HEK293T (cell line): Measurements from ENCODE around the gene PCNX2.

Source experiments
- ARNT ChIP-seq: fragments of 450-650 bp; IDR thresholded peaks from 2 replicates; pipeline ENCODE4 v1.6.1; 2017; ENCODE audit warnings: mild to moderate bottlenecking
- BHLHE40 ChIP-seq: fragments of 450-650 bp; IDR thresholded peaks from 2 replicates; pipeline ENCODE4 v1.6.1; 2016; ENCODE audit warnings: mild to moderate bottlenecking, moderate library complexity, borderline replicate concordance
- CTBP1 ChIP-seq: fragments of 450-650 bp; IDR thresholded peaks from 2 replicates; pipeline ENCODE4 v1.6.1; 2016; ENCODE audit warnings: borderline replicate concordance
- ELF4 ChIP-seq: fragments of 450-650 bp; IDR thresholded peaks from 2 replicates; pipeline ENCODE4 v1.6.1; 2017; ENCODE audit warnings: antibody characterized with exemption
- FOXK2 ChIP-seq: fragments of 450-650 bp; IDR thresholded peaks from 2 replicates; pipeline ENCODE4 v1.6.1; 2016; ENCODE audit warnings: mild to moderate bottlenecking
- FOXM1 ChIP-seq: fragments of 450-650 bp; IDR thresholded peaks from 2 replicates; pipeline ENCODE4 v1.6.1; 2017; ENCODE audit warnings: mild to moderate bottlenecking, borderline replicate concordance
- HDGF ChIP-seq: fragments of 450-650 bp; IDR thresholded peaks from 2 replicates; pipeline ENCODE4 v1.6.1; 2017; ENCODE audit warnings: antibody characterized with exemption, borderline replicate concordance
- NFRKB ChIP-seq: fragments of 450-650 bp; IDR thresholded peaks from 2 replicates; pipeline ENCODE4 v1.6.1; 2016; ENCODE audit warnings: mild to moderate bottlenecking, moderate library complexity
- SP1 ChIP-seq: fragments of 450-650 bp; IDR thresholded peaks from 2 replicates; pipeline ENCODE4 v1.6.1; 2017
- SUZ12 ChIP-seq: fragments of 450-650 bp; IDR thresholded peaks from 2 replicates; pipeline ENCODE4 v1.6.1; 2016; ENCODE audit warnings: mild to moderate bottlenecking
- TARDBP ChIP-seq: fragments of 450-650 bp; IDR thresholded peaks from 2 replicates; pipeline ENCODE4 v1.6.1; 2016

- TF ChIP-seq FOXM1 (no peak), HDGF (no peak), ELF4 (no peak), SUZ12 (no peak), NFRKB (no peak), BHLHE40 (no peak), FOXK2 (no peak), SP1 (no peak), TARDBP (no peak), CTBP1 (no peak), ARNT (no peak)
Measured at GRCh38 chr1:233261695-233262094, 33.8 kb downstream of the PCNX2 start.
